GM23338 (cell line): Measurements from ENCODE around the gene KLRF2. TPM values are rescaled to one million over a fixed set of nuclear protein-coding genes. Genes with fewer than 3 reads are reported as not detected.

Source experiments
- ATAC-seq: fragments of 200-7000 bp; cut with Tn5 transposase; 3 replicates; pipeline ENCODE4 v1.9.1; 2020
- DNase-seq: peaks from one replicate; pipeline ENCODE4 v3.0.0-alpha.2; 2015; ENCODE audit warnings: low spot score
- H2AFZ ChIP-seq: fragments of 200-600 bp; sonication (generic); 2 replicates; pipeline ENCODE4 v1.8.0; 2016; ENCODE audit warnings: antibody characterized with exemption, mild to moderate bottlenecking, moderate library complexity
- H3F3A ChIP-seq: fragments of 200-600 bp; sonication (generic); replicated peaks from 2 replicates; pipeline ENCODE4 v1.8.0; 2017; ENCODE audit warnings: antibody characterized with exemption, mixed run types, low read depth
- H3K27ac ChIP-seq: fragments of 200-600 bp; sonication (generic); 2 replicates; pipeline ENCODE4 v1.6.1; 2016; ENCODE audit warnings: low read depth
- H3K27me3 ChIP-seq: fragments of 200-600 bp; sonication (generic); 2 replicates; pipeline ENCODE4 v1.8.0; 2016; ENCODE audit warnings: mild to moderate bottlenecking, mixed run types, moderate library complexity; ENCODE audit not compliant: insufficient read depth
- H3K36me3 ChIP-seq: fragments of 200-600 bp; sonication (generic); 2 replicates; pipeline ENCODE4 v1.8.0; 2016; ENCODE audit warnings: mild to moderate bottlenecking; ENCODE audit not compliant: insufficient read depth
- H3K4me1 ChIP-seq: fragments of 200-600 bp; sonication (generic); 2 replicates; pipeline ENCODE4 v1.8.0; 2016; ENCODE audit warnings: mild to moderate bottlenecking, moderate library complexity; ENCODE audit not compliant: insufficient read depth
- H3K4me2 ChIP-seq: fragments of 200-600 bp; sonication (generic); 2 replicates; pipeline ENCODE4 v1.7.1; 2017; ENCODE audit warnings: mixed run types
- H3K4me3 ChIP-seq: fragments of 200-600 bp; sonication (generic); 2 replicates; pipeline ENCODE4 v1.6.1; 2016; ENCODE audit warnings: mixed run types
- H3K79me2 ChIP-seq: fragments of 200-600 bp; sonication (generic); replicated peaks from 2 replicates; pipeline ENCODE4 v1.8.0; 2017; ENCODE audit warnings: mild to moderate bottlenecking; ENCODE audit not compliant: insufficient read depth
- H3K9me2 ChIP-seq: fragments of 200-600 bp; sonication (generic); 2 replicates; pipeline ENCODE4 v1.8.0; 2017; ENCODE audit not compliant: insufficient read depth
- H4K20me1 ChIP-seq: fragments of 200-600 bp; sonication (generic); replicated peaks from 2 replicates; pipeline ENCODE4 v1.8.0; 2017; ENCODE audit warnings: mild to moderate bottlenecking; ENCODE audit not compliant: insufficient read depth
- H3K27ac Mint-ChIP-seq: 2 replicates; pipeline ENCODE4 v1.8.0; 2020; ENCODE audit warnings: inconsistent platforms, mild to moderate bottlenecking, moderate library complexity, mixed read lengths
- H3K27me3 Mint-ChIP-seq: 3 replicates; pipeline ENCODE4 v1.8.0; 2022; ENCODE audit warnings: low read depth, mild to moderate bottlenecking, moderate library complexity, mixed read lengths, inconsistent platforms; ENCODE audit not compliant: insufficient read depth, poor library complexity
- H3K36me3 Mint-ChIP-seq: 3 replicates; pipeline ENCODE4 v1.8.0; 2021; ENCODE audit warnings: low read depth, mild to moderate bottlenecking, inconsistent platforms, moderate library complexity, mixed read lengths
- H3K4me1 Mint-ChIP-seq: 3 replicates; pipeline ENCODE4 v1.8.0; 2020; ENCODE audit warnings: mild to moderate bottlenecking, inconsistent platforms, mixed read lengths
- H3K4me3 Mint-ChIP-seq: 3 replicates; pipeline ENCODE4 v1.8.0; 2021; ENCODE audit warnings: moderate library complexity, mild to moderate bottlenecking, inconsistent platforms, mixed read lengths
- H3K9me3 Mint-ChIP-seq: 3 replicates; pipeline ENCODE4 v1.8.0; 2020; ENCODE audit warnings: moderate library complexity, mild to moderate bottlenecking, inconsistent platforms, mixed read lengths
- EZH2 ChIP-seq: fragments of 200-600 bp; sonication (generic); IDR thresholded peaks from one replicate; pipeline ENCODE4 v1.8.0; 2017; ENCODE audit warnings: antibody characterized with exemption, mild to moderate bottlenecking, low read depth; ENCODE audit not compliant: unreplicated experiment
- EZH2phosphoT487 ChIP-seq: fragments of 200-600 bp; sonication (generic); IDR thresholded peaks from one replicate; pipeline ENCODE4 v1.8.1; 2018; ENCODE audit warnings: antibody characterized with exemption; ENCODE audit not compliant: unreplicated experiment
- JUNB ChIP-seq: IDR thresholded peaks from one replicate; pipeline ENCODE4 v1.6.1; 2016; ENCODE audit warnings: antibody characterized with exemption; ENCODE audit not compliant: unreplicated experiment
- POLR2AphosphoS5 ChIP-seq: IDR thresholded peaks from 2 replicates; pipeline ENCODE4 v1.6.1; 2016; ENCODE audit warnings: antibody characterized with exemption, low read depth
- STAT1 ChIP-seq: IDR thresholded peaks from one replicate; pipeline ENCODE4 v1.6.1; 2016; ENCODE audit warnings: antibody characterized with exemption; ENCODE audit not compliant: unreplicated experiment
- ZNF114 ChIP-seq: fragments of 250-450 bp; sonication (Bioruptor Pico); IDR thresholded peaks from 2 replicates; pipeline ENCODE4 v1.5.0; 2020; ENCODE audit warnings: mild to moderate bottlenecking, moderate library complexity
- ZNF331 ChIP-seq: fragments of 250-450 bp; sonication (Bioruptor Pico); IDR thresholded peaks from 2 replicates; pipeline ENCODE4 v1.5.0; 2020; ENCODE audit warnings: low read depth, mild to moderate bottlenecking, moderate library complexity
- polyA plus RNA-seq: library from polyadenylated mRNA; unstranded; fragments of >200 nt; fragmentation: Nextera tagmentation; extraction: Ambion mirVana; gene quantifications from 2 replicates; pipeline ENCODE4 v1.2.1, GENCODE V29; 2016
- total RNA-seq: library from RNA; depleted of rRNA; stranded (reverse); fragments of >200 nt; shearing (Covaris generic); gene quantifications from 2 replicates; pipeline ENCODE4 v1.2.3, GENCODE V29; 2014; rRNA removed
- TF ChIP-seq, protein P1 (sequence below): IDR thresholded peaks from 2 replicates; pipeline ENCODE4 v1.6.1; 2016; ENCODE audit warnings: antibody characterized with exemption
- TF ChIP-seq, protein P2 (sequence below), 2 experiments: fragments of 200-600 bp in 1 of 2; sonication (generic) in 1 of 2; conservative IDR thresholded peaks; 2 replicates each; pipeline versions ENCODE4 v1.5.1 to v1.6.1; 2016 to 2017; ENCODE audit warnings: antibody characterized with exemption in 2 of 2, low read depth in 2 of 2, mild to moderate bottlenecking in 2 of 2, moderate library complexity in 1 of 2

KLRF2 gene
- total and polyA plus RNA-seq, 2 experiments from 2014 or later, result not detected

GRCh38 chr12:9944391-9944790, 63.1 kb downstream of the KLRF2 start:
- Mint-ChIP-seq H3K36me3 (no peaks in the 10 kb centered on the region), H3K9me3 (0 out of 3 replicates have a peak, but pooled peaks cover 4% of the 10 kb centered on the region), H3K4me1 (no peaks in the 10 kb centered on the region), H3K4me3 (no peak overlapping the region), H3K27ac (no peak overlapping the region), H3K27me3 (peaks cover 3% of the 10 kb centered on the region)
- no peak overlapping the region for H3K4me2 ChIP-seq
- DNase-seq, result no peak
- no peak for ATAC-seq
- H3K36me3 ChIP-seq, result no peaks in the 10 kb centered on the region
- no peak overlapping the region for H2AFZ ChIP-seq
- no peaks in the 10 kb centered on the region for H4K20me1 ChIP-seq
- H3F3A ChIP-seq, result no peaks in the 10 kb centered on the region
- no peak overlapping the region for H3K4me3 ChIP-seq
- no peak overlapping the region for H3K27ac ChIP-seq
- no peaks in the 10 kb centered on the region for H3K27me3 ChIP-seq
- H3K4me1 ChIP-seq, result no peaks in the 10 kb centered on the region
- no peak for TF ChIP-seq JUNB
- no peak for TF ChIP-seq STAT1
- TF ChIP-seq ZNF331, result no peak
- no peak for TF ChIP-seq EZH2phosphoT487
- TF ChIP-seq ZNF114 (CRISPR knock-in tag), result no peak
- no peak for TF ChIP-seq EZH2
- TF ChIP-seq POLR2AphosphoS5, result no peak
- TF ChIP-seq, protein P1, sequence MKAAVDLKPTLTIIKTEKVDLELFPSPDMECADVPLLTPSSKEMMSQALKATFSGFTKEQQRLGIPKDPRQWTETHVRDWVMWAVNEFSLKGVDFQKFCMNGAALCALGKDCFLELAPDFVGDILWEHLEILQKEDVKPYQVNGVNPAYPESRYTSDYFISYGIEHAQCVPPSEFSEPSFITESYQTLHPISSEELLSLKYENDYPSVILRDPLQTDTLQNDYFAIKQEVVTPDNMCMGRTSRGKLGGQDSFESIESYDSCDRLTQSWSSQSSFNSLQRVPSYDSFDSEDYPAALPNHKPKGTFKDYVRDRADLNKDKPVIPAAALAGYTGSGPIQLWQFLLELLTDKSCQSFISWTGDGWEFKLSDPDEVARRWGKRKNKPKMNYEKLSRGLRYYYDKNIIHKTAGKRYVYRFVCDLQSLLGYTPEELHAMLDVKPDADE, result no peak
- TF ChIP-seq, protein P2, sequence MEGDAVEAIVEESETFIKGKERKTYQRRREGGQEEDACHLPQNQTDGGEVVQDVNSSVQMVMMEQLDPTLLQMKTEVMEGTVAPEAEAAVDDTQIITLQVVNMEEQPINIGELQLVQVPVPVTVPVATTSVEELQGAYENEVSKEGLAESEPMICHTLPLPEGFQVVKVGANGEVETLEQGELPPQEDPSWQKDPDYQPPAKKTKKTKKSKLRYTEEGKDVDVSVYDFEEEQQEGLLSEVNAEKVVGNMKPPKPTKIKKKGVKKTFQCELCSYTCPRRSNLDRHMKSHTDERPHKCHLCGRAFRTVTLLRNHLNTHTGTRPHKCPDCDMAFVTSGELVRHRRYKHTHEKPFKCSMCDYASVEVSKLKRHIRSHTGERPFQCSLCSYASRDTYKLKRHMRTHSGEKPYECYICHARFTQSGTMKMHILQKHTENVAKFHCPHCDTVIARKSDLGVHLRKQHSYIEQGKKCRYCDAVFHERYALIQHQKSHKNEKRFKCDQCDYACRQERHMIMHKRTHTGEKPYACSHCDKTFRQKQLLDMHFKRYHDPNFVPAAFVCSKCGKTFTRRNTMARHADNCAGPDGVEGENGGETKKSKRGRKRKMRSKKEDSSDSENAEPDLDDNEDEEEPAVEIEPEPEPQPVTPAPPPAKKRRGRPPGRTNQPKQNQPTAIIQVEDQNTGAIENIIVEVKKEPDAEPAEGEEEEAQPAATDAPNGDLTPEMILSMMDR (conservative IDR thresholded peaks at IDR 0.05; ENCODE audit: low read depth in 2 of 2), result no peak
- no peaks in the 10 kb centered on the region for H3K79me2 ChIP-seq
- H3K9me2 ChIP-seq, result no peaks in the 10 kb centered on the region

Other genes with a start within 250 kb of the KLRF2 start
- 3.8 and 7.1 TPM in 2 replicates for gene CLEC2D, start 211.8 kb upstream of the KLRF2 start, total RNA-seq
- gene CLEC2D, start 211.8 kb upstream of the KLRF2 start, polyA plus RNA-seq, result 4.6 and 6.9 TPM in 2 replicates
- not detected in 2 replicates for gene CLECL1, start 148.4 kb upstream of the KLRF2 start, total RNA-seq
- gene CLECL1, start 148.4 kb upstream of the KLRF2 start, polyA plus RNA-seq, result not detected in 2 replicates
- not detected in 2 replicates for gene CD69, start 120.6 kb upstream of the KLRF2 start, total RNA-seq
- 0.12 TPM in 1 of 2 replicates, not detected in the other for gene CD69, start 120.6 kb upstream of the KLRF2 start, polyA plus RNA-seq
- not detected in 2 replicates for gene KLRF1, start 54.0 kb upstream of the KLRF2 start, total RNA-seq
- 0.50 TPM in 1 of 2 replicates, not detected in the other for gene KLRF1, start 54.0 kb upstream of the KLRF2 start, polyA plus RNA-seq
- not detected in 2 replicates for gene CLEC2B, start 12.1 kb upstream of the KLRF2 start, total RNA-seq
- gene CLEC2B, start 12.1 kb upstream of the KLRF2 start, polyA plus RNA-seq, result not detected in 2 replicates
- gene CLEC2A, start 50.9 kb downstream of the KLRF2 start, total RNA-seq, result not detected in 2 replicates
- gene CLEC2A, start 50.9 kb downstream of the KLRF2 start, polyA plus RNA-seq, result not detected in 2 replicates
- gene CLEC12A, start 89.9 kb downstream of the KLRF2 start, total RNA-seq, result not detected in 2 replicates
- gene CLEC12A, start 89.9 kb downstream of the KLRF2 start, polyA plus RNA-seq, result not detected in 2 replicates
- not detected in 2 replicates for gene CLEC1B, start 117.6 kb downstream of the KLRF2 start, total RNA-seq
- not detected in 2 replicates for gene CLEC1B, start 117.6 kb downstream of the KLRF2 start, polyA plus RNA-seq
- gene CLEC12B, start 129.1 kb downstream of the KLRF2 start, total RNA-seq, result not detected in 2 replicates
- gene CLEC12B, start 129.1 kb downstream of the KLRF2 start, polyA plus RNA-seq, result not detected in 2 replicates
- gene CLEC9A, start 149.2 kb downstream of the KLRF2 start, total RNA-seq, result not detected in 2 replicates
- gene CLEC9A, start 149.2 kb downstream of the KLRF2 start, polyA plus RNA-seq, result not detected in 2 replicates
- 1.1 TPM in 1 of 2 replicates, not detected in the other for gene CLEC1A, start 217.5 kb downstream of the KLRF2 start, total RNA-seq
- gene CLEC1A, start 217.5 kb downstream of the KLRF2 start, polyA plus RNA-seq, result 0.07 TPM in 1 of 2 replicates, not detected in the other
- gene CLEC7A, start 248.7 kb downstream of the KLRF2 start, total RNA-seq, result not detected in 2 replicates
- 0.09 and 0.39 TPM in 2 replicates for gene CLEC7A, start 248.7 kb downstream of the KLRF2 start, polyA plus RNA-seq